GM18873 (cell line): ENCODE data around the gene TCL1B.

ENCODE experiments used
- ATAC-seq: cut with Tn5 transposase; IDR thresholded peaks from one replicate; pipeline ENCODE4 v1.9.1; 2021; ENCODE audit warnings: mild to moderate bottlenecking, moderate library complexity, moderate number of reproducible peaks; ENCODE audit not compliant: unreplicated experiment, low FRiP score

TCL1B gene, protein sequence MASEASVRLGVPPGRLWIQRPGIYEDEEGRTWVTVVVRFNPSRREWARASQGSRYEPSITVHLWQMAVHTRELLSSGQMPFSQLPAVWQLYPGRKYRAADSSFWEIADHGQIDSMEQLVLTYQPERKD

DNA sequence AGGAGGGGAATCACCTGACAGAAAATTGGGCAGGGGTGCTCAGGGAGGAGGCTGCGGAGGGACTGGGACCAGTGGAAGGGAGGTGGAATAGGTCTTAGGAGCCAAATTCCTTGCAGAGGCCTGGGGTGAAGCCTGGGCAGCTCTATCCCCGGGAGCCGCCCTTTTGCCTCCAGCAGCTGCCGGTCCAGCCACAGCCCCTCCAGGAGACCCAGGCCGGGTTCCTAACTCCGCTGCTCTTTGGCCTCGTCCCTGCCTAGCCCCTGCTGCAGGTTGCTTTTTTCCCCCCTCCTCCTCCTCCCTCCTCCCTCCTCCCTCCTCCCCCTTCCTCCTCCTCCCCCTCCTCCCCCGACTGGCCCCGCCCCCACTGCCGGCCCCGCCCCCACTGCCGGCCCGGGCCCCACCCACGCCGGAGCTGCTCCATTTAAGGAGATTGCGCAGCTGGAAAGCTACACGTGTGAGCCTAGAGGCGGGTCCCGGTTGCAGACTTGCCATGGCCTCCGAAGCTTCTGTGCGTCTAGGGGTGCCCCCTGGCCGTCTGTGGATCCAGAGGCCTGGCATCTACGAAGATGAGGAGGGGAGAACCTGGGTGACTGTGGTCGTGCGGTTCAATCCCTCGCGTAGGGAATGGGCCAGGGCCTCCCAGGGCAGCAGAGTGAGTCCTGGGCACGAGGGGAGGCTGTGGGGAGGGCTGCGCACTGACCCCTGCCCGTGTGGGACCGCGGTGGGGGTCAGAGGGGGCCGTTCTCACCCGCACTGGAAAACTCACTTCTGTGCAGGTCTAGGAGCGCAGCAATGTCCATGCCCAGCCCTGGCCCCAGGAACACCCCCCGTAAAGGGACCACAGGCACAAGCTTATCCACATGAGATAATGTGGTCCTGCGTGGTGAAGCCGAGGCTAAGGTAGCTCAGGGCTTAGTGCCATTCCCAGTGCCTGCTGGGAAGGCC, at the start of gene TCL1B:
TSS of gene TCL1B (plus strand) at position 449 of the 945 bp plus-strand sequence. CDS start at position 491, 42 bp downstream.
- ATAC-seq: no peak

DNA sequence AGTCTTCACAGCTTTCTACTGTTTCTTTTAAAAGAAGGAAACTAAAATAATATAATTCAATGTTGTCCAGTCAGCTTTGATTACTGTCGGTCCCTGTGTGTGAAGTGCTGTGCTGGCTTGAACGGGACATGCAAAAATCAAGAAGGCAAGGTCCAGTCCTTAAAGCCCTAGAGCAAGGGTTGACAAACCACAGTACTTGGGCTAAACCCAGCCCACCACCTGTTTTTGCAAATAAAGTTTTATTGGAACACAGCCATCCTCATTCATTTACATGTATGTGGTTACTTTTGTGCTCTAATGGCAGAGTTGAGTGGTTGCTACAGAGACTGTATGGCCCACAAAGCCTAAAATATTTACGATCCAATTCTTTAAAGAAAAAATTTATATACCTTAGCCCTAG, 41.2 kb upstream of the TCL1B start:
- ATAC-seq: no peak

DNA sequence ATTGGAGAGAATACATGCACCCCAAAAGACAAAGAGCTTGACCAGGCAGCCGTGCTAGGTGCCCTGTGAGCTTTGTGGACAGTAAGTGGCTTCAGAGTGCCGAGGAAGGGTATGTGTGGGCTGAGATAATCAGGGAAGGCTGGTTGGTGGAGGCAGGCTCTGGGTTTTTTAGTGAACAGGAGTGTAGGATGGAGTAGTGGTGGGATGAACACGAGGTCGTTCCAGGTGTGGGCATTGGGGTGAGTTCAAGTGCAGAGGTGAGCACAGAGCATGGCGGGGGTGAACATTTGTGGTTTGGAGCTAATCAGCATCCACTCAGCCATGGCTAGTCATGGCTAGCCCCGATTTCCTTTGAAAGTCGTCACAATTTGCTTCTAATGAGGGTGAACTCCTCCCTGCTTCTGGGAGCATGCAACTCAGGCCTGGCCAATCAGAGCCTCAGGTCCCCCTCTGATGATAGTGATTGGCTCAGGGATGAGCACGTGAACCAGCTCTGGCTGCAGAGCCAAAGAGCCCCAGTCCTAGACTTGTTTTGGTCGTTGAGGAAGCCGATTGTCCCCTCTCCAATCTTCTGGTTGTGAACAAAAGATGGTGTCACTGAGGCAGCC, 40.7 kb upstream of the TCL1B start:
- no peak for ATAC-seq

DNA sequence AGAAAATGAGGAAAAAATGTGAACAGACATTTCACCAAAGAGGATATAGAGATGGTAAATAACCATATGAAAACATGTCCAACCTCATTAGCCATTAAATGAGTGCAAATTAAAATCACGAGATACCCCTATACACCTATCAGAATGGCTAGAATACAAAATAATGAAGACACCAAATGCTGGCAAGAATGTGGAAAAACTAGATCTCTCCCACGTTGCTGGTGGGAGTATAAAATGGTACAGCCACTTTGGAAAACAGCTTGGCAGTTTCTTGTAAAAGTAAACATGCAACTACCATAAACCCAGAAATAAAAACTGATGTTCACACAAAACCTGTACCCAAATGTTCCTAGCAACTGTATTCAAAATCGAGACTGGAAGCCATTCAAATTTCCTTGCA, 38.3 kb upstream of the TCL1B start:
- ATAC-seq: no peak

DNA sequence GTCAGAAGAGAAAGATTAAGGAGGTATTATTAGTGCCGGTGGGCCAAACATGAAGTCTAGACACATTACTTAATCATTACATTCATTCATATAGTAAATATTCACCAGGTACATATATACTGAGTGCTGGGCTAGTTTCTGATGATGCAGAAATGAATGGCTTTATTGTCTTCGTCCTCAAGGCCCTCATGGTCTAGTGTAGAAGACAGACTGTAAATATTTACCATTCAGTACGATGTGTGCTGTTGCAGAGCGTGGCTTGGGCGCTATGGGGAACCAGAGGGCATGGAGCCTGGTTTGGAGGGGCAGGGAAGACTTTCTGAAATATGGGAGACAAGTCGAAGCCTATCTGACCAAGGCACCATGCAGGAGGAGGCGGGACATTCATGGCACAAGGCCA, 37.0 kb upstream of the TCL1B start:
- ATAC-seq: no peak

DNA sequence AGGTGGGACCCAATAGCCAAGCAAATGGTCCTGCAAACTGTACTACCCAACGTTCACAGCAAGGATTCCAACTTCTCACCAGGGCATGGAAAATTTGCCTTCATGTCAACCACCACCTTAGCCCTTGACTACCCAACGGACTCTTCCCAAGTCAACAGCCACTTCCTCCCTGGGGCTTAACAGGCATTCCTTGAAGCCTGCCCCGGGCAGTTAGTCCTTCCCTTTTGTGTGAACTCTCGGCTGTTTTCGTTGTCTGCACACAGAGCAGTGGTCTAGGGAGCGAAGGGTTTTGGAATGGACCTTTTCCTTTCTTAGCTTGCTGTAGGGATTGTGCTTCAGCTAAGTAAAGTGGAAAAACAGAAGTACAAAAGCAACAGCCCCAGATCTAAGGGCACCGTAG, 35.2 kb upstream of the TCL1B start:
- ATAC-seq: no peak

DNA sequence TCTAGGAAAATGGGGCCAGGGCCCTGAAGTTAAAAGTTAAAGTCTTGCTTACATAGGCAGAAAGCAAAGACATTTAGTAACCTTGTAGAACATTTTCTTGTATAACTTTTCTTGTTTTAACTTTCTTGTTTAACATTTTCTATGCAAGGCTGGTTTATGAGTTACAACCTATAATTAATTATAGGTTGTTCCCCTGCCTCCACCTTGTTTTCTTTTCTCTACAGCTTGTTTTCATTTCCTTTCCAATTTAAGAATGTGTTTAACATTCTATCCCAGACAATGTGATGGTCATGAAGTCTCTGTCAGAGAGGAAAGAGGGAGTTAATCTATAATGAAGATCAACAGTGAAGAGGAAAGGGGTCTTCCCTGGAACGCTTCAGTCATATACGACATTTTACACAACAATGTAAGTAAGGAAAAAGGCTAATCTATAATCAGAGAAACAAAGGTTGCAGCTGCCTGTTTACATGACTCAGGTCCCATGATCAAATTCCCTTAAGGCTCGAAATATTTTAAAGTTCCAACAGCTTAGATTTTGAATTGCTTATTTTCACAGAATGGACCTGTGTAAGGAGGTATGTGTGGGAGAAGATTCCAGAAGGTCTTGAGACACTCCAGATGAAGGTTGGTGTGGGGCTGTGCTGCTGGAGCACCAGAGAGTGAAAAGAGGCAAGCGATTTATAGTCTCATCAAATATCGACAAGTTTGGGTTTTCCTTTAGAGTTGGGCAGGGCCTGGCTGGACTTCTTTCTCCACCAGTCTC, 34.2 kb upstream of the TCL1B start:
- ATAC-seq: no peak

DNA sequence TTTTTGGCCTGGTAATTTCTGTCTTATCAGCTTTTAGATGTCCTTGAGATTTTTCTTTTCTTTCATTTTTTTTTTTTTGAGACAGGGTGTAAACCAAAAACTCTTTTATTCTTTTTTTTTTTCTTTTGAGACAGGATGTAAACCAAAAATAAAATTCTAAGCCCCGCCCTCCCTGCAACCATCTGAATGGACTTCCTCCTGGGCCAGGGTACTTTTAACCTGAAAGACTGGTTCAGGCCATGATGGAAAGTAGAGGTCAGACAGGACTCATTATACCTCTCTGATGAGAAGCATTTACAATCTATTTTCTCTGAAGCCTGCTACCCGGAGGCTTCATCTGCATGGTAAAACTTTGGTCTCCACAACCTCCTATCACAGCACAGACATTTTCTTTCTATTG, 33.5 kb upstream of the TCL1B start:
- ATAC-seq: peak; percentile 58

DNA sequence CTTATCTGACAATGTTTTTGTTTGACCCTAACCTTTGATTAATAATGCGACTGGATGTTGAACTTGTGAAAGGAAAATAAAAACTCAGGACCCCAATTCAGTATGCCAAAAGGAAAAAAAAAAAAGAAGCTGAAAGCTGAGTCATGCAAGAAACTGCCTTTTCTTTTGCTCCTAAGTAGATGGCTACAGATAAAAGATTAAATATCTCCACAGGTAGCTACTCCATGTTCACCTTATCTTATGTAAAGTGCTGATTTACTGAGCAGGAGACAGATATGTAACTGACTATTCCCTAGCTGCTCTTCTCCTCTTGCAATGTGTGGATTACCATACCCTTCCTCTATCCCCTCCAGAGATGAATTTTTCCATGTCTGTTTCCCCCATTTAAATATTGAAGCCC, 30.8 kb upstream of the TCL1B start:
- no peak for ATAC-seq

DNA sequence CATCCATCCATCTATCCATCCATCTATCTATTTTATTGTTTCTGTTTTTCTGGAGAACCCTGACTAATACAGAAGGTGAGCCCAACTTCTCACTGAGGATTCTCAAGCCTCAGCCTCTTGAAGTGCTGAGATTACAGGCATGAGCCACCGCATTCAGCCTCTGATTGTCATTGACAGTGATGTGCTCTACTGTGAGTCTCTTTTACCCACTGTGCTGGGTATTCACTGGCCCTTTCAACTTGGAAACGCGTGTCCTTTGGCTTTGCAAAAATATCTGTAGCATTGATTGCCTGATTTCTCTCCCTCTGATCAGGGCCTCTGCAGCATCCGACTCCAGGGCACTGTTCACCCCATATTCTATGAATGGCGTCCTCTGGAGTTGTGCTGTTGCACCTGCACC, 29.6 kb upstream of the TCL1B start:
- no peak for ATAC-seq

DNA sequence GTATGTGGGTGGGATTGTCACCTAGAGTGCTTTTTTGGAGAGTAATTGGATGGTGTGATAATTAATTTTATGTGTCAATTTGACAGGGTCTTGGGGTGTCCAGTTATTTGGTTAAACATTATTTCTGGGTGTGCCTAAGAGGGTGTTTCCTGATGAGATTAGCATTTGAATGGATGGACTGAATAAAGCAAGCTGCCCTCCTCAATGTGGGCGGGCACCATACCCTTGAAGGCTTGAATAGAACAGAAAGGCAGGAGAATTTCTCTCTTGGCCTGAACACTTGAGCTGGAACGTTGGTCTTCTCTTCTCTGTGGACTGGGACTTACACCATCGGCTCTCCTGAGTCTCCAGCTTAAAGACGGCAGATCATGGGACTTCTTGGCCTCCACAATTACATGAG, 28.8 kb upstream of the TCL1B start:
- ATAC-seq: no peak

DNA sequence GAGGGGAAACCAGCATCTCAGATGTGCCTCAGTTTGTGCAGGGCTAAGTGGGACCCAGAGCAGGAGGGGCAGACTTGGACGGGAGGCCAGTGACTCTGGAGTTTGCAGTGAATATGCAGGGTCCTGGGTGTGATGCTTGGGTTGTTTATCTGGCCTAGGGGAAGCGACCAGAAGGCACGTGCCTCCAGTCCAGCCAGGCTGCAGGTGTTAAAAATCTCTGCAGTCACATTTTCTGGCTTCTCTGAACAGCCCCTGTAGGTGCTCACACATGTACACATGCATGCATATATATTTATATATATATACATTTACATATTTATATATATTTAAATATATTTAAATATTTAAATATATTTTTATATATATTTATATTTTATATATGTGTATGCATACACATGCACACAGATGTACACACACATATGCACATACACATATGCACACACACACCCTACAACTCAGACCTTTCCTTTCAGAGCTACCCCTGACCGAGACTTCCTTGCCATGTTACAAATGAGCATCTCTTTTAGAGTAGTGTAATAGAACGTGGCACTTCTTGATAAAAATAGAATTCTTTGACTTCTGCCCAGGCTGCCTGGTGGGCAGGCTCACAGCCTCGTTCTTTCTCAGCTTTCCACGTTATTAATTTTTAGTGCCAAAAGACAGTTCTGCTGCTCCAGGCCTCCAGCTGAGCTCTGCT, 26.8 kb upstream of the TCL1B start:
- ATAC-seq: no peak

DNA sequence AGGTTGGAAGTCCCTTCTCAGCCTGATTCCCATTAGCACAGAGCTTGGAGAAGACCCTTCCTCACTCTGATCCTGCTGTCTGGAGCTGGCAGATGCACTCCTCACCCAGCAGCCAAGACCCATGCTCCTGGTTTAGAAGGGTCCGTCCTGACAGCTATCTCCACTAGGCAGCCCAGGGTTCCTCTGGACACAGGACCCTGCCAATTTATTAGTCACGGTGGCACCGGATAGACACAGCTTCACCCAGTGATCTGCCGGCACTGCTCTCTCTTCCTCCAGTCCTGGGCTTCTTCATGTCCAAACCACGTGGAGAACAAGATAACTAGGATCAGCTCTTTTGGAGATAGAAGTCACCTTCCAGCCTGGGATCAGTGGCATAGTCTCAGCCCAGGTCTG, 26.2 kb upstream of the TCL1B start:
- ATAC-seq: no peak

DNA sequence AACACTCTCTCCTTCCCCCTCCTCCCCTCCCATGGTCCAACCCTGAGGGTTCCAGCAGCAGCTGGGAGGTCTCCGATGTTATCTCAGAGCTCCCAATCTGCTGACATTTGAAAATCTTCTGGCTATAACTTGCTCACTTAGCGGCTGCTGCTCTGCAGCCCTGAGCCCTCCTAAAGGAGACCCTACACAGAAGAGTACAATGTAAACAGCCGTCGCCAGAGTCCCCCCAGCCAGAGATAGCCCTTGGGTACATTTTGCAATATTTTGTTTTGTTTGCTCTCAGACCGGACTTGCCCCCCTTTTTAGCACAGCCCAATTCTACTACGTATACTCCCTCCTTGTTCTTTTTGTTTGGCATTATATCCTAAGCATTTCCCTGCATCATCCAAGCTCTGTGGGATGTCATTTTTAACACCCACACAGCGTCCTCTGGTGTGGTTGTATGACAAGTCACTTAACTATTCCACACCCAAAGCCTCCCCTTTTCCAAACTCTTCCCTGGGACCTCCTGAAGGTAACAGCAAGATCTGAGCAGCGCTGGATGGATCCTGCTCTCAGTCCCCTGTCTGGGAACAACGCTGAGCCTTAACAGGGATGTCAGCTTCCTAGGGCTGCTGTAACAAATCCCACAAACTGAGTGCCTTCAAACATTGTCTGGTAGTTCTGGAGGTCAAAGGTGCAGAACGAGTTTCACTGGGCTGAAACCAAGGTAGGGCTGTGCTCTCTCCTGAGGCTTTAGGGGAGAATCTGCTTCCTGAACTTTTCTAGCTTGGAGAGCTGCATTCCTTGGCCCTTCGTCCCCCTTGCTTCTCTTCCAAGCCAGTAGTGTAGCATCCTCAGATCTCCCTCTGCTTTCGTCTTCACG, 25.3 kb upstream of the TCL1B start:
- no peak for ATAC-seq

DNA sequence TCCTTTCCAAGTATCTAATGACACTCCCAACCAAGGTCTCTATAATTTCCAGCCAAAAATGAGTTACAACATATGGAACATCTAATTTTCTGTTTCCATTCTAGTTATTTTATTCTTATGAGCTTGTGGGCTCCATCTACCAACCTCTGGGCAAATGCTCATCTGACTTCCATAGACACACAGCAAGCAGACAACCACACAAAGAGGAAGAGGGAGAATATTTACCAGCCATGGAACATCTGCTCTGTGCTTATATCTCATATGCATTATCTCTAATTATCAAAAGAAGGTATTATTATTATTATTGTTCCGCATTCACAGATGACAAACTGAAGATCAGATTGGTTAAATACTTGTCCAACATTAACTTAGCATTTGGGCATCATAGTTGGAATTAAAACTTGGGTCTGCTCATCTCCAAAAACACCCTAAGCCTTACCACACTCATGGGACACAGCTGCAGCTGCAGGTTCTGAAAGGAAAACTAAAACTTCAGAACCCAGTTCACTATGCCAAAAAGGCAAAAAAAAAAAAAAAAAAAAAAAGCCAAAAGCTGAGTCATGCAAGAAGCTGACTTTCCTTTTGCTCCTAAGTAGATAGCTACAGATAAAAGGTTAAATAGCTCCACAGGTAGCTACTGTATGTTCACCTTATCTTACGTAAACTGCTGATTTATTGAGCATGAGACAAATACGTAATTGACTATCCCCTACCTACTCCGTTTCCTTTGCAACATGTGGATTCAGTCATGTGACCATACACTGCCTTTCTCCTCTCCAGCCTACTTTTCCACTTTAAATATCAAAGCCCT, 23.6 kb upstream of the TCL1B start:
- peak; percentile 33 for ATAC-seq

DNA sequence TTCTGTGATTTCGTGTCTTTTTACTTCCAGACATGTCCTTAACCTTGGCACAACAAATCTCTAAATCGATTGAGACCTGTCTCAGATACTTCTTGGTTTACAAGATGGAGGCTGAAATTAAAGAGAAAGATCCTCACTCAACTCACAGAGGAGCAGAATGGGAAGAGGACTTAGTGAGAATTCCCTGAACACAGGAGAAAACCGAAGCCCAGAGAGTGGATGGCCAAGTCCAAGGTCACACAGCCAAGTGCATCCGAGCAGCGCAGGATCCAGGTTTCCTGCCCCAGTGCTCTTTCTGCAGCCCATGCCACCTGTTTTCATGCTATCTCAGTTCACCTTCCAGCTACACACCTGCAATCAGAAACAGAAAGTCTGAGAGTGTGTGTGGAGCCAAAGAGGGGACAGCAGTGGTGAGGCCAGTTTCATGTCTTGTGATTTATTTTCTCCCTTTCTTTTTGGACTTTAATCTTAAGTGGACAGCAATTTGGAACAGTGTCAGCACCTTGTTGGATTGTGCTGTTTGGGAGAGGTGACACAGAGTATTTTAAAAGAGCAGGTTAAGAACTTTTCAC, 22.9 kb upstream of the TCL1B start:
- no peak for ATAC-seq

DNA sequence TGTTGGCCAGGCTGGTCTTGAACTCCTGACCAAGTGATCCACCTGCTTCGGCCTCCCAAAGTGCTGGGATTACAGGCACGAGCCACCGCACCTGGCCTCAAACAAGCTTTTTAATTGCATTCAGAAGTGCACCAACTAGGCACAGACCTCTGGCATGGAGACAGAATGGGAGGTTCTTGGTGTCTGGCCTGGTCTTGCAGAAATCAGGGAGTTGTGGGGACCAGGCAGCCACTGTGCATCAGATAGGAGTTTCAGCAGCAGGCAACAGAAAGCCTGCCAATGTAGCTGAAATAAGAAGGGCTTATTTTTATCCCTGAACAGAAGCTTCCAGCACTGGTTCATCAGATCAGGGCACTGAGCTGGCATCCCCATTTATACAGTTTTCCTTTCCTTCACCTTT, 22.2 kb upstream of the TCL1B start:
- no peak for ATAC-seq

DNA sequence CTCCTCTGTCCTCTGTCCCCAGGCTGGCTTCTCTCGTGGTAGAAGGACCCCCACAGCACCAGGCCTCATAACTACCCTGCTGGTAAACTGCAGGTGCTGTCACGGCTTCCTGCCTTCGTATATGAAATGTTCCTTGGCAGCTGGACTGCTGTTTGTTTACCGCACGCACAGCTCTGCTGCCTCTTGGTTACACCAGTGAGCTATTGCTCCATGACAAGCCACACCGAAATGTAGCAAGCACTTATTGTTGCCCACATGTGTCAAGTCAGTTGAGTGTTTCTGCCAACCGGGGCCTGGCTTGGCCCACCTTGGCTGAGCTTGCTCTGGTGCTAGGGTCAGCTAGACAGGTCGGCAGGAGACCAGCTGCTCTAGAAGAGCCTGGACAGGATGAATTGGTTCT, 21.7 kb upstream of the TCL1B start:
- no peak for ATAC-seq
